ENCODE results near the gene VSX2. TPM values are rescaled to one million over a fixed set of nuclear protein-coding genes. Genes with fewer than 3 reads are reported as not detected.
A peak's percentile ranks its signal among the peaks of the same experiment; 100 is the strongest.

Gene VSX2
- total RNA-seq (2014; rRNA removed), result not detected in 2 replicates
- not detected for polyA plus RNA-seq (2012)

DNA sequence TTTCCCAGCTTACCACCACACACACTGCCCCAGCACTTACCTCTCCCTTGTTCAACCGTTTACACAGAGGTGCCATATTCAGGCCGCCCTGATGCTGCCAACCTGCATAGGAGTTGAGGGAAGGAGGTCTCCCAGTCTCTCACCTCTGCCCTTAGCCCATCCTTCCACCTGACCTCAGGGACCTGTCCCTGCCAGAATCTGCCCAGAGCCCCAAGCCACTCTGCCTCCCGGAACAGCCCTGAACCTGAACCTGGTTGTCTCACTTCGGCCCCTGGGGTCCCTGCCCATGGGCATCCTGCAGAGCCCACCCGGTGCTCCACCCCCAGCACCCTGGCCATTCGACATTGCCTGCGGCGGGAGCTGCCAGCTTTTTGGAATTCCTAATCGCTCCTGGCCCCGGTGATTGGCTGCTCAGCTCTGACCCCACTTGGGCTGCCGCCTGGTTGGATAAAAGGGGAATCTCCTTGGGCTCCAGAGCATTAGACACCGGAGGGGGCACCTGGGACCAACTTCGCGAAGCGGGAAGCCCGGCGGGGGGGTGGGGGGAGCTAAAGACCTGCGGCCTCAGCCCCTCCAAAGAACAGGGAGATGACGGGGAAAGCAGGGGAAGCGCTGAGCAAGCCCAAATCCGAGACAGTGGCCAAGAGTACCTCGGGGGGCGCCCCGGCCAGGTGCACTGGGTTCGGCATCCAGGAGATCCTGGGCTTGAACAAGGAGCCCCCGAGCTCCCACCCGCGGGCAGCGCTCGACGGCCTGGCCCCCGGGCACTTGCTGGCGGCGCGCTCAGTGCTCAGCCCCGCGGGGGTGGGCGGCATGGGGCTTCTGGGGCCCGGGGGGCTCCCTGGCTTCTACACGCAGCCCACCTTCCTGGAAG is at the start of gene VSX2:
Gene VSX2 (plus strand): TSS at position 476 of the 874 bp plus-strand sequence. CDS start 113 bp downstream, at position 589.
- no peak for DNase-seq (ENCODE audit: low read depth)

DNA sequence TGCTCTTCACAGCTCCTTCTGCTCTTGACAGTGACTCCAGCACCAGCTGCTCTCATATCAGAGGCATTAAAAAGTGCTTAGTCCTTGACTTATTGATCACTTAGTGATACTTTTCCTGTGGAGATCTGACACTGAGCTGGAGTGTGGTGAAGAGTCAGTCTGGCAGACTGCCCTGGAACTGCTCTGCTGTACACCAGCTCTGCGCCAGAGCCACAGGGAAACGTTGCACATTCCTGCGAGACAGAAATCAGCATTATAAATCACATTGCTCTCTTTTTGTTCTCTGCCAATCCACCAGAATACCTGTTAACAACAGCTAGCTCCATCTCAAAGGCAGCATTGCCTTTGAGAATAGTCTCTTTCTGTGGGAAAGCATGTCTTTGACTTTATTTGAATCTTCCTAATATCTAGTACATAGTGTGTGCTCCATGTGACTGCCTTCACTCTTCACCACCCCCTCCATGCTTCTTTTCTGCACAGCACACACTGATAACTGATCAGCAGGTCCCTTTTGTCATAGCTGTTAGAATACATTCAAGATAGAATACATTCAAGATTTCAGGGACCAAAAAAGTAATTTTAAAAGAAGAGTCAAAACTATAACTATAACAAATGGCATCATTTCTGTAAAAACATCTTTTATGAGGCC is 48.2 kb upstream of the VSX2 start:
- no peak for DNase-seq (ENCODE audit: low read depth)

DNA sequence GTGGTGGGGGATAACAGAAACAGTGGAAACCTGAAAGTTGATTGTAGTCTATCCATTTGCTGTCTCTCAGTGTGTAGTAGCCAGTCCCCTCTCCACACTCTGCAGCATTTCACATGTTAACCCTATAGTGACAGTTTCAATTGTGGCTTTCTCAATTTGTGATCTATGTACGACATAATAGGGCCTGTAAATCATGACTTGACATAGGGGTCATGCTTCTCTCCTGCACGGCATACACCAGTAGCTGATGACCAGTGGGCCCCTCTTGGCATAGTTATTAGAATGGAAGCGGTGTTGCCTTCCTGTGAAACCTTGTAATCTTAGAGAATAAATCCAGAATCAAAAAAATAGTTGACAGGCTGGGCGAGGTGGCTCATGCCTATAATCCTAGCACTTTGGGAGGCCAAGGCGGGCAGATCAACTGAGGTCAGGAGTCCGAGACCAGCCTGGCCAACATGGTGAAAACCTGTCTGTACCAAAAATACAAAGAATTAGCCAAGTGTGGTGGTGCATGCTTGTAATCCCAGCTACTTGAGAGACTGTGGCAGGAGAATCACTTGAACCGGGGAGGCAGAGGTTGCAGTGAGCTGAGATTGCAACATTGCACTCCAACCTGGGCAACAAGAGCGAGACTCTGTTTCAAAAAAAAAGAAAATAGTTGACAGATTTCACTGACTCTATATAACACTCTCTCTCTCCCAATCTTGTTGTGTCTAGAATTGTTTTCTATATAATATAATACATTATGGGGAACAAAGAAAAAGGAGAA is 44.6 kb upstream of the VSX2 start:
- no peak for DNase-seq (ENCODE audit: low read depth)

DNA sequence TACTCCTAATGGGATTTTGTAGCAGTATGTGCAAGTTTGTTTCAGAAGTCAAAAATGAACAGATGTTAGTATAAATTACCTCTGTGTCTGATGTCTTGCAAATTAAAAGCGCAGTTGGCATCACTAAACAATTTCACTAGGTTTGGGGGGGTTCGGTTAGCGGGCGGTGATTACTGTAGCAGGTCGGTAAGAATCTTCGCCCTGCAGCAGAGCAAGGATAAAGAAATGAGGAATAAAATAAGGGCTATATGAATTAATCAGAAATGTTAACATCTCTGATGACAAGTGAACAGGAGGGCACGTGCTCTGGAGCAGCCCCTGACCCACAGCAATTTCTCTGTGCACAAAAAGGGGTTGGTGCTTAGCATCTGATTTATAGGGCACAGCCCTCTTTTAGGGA is 43.6 kb upstream of the VSX2 start:
- no peak for DNase-seq (ENCODE audit: low read depth)

DNA sequence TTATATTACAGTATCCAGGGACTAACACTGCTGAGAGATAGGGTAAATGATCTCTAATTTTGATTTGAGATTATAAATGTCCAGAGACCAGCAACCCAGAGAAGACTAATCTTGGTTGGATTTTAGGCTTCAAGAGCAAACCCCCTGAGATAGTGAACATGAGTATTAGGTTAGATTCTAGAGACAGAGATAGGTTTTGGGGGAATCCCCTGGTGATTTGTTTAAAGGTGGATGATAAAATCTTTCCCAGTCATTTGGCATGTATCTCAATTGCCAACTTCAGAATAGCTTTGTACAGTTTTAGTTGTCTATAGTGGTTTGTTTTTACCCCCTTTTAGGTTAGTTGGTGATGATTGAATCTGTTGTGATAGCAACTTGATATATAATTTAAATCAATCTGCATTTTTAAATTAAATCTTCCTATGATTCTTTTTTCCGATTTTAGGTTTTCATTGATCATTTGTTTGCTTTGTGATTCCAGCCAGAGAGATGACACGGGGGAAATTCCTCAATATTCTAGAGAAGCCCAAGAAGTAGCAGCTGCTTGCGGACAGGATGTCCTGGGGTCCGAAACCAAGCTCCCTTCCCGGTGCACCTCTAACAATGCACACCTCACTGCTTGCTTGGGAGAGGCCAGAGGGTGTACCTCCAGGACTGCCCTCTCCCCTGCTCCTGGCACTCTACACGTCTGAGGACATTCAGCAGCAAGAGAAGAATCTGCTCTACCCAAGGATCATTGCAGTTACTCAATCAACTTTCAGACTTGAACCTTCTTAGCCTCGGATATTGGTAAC is 40.6 kb upstream of the VSX2 start:
- no peak for DNase-seq (ENCODE audit: low read depth)

DNA sequence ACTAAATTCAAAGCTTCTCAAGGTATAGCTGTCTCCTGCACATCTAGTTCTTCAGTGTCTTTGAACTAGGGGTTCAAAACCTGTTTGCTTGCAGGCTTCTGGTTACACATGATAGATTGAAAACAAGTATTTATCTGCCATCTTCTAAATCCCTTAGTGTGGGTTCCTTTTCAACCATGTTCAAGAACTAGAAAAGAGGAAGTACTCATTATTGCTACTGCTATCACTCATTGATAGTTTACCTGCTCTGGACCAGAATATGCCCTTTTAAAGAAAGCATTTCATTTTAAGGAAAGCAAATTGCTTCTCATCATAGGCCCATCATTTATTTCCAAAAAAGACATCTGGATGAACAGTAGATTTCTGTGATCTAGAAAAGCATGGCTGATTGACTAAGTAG is 37.1 kb upstream of the VSX2 start:
- DNase-seq (ENCODE audit: low read depth), result no peak

DNA sequence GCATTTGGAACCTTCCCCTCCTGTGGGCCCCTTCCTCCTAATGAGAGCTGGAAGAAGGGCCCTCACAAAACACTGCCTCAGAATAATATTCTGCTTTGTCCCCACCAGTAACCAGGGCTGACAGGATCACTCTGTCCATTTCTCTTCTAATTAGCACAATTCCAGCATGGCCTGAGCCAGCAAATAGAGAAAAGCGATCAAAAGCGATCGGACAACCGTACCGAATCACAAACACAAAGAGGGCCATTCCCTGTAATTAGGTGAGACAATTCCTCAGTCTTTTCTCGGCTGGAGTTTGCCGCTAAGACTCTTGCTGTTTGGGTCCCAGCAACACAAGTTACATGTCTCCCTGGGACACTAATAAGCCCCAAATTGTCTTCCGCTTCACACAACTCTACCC is 35.6 kb upstream of the VSX2 start:
- no peak for DNase-seq (ENCODE audit: low read depth)

DNA sequence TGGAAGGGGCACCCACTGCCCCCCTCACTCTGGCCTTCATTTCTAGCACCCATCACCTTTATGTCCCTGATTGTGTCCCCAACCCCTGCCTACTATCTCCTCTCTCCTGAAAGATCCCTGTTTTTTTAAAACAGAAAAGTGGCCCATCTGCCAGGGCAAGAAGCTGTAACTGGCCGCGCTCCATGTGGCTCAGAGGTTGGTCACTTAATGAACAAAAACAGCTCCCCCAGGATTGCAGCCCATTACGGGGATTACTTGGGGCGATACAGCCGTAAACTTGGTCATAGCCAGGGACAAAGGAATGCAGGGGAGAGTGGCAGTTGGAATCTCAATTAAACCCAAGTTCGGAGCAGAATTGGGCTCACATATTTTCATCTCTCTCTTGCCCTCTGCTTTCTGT is 34.8 kb upstream of the VSX2 start:
- DNase-seq (ENCODE audit: low read depth), result no peak

DNA sequence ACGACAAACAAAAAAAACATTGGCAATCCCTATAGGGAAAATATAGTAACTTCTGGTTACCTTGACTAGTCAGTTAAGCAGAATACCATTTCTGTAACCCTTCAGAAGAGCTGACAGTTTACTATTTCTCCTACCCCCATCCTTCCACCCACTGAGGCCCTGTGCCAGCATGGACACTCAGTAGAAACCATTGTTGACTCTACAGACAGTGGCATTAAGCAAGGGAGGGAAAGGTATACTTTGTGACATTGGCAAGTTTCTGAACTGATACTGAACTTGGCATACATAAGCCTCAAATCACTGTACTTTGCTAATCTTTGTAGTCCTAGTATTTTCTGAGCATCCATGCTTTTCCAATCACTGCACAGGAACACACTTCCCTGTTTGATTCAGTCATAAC is 33.4 kb upstream of the VSX2 start:
- no peak for DNase-seq (ENCODE audit: low read depth)

DNA sequence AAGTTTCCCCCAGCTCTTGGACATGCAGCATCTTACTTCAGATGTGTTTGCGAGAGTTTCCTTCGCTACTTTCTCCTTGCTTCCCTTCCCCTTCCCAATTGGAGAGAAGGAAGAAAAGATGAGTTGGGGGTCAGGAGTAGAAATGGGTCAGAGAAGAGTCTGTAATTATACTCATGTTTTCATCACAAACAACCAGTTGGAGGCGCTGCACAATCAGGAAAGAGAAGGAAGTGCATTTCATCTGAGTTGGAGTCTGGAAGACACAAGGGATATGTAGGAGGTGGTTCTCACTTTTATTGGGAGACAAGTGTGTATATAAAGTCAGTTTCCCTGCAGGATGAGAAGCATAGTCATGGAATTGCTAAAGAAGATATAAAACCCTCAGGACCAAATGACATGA is 31.3 kb upstream of the VSX2 start:
- DNase-seq (ENCODE audit: low read depth), result no peak

DNA sequence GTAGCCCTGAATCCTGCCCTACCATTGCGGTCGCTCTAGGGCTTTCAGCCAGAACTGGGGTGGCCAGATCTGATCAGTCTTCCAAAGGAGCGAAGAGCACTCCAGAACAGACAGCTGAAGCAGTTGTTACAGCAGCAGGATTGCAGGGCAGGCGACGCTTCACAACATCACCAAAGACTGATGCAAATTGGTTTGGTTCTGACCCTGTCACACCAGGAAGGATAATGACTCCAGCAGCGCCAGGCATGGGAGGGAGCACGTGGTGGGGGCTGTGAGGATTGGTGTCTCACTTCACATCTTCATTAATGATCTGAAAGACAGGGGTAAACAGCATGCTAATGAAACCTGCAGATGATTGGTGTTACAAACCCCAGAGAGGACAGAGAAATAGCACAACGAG is 30.6 kb upstream of the VSX2 start:
- DNase-seq (ENCODE audit: low read depth), result no peak

DNA sequence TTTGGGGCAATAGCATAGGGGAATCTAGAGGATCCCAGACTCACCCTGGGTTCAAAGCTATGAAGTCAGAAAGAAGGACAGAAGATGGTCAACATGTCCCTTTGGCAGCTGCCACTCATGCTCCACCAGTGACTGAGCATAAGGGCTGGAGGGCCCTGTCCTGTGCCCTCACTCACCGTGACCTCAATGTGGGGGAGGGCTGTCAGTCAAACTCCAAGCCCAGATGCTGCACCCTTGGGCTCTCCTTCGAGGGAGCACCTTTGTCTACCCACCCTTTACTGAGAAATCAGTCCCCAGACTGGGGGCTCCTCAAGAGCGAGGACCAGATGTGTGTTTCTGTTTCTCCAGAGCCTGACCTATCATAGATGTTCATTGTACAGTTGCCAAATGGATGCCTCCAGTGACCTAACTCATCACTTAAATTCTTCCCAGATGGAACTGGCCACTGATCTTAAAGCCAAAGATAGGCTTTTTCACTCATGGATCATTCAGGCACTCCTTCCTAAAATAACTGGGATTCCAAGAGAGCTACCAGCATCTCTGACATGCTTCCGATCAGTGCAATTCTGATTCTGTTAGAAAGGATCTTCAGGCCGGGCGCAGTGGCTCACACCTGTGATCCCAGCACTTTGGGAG is 27.2 kb upstream of the VSX2 start:
- DNase-seq (ENCODE audit: low read depth), result no peak

DNA sequence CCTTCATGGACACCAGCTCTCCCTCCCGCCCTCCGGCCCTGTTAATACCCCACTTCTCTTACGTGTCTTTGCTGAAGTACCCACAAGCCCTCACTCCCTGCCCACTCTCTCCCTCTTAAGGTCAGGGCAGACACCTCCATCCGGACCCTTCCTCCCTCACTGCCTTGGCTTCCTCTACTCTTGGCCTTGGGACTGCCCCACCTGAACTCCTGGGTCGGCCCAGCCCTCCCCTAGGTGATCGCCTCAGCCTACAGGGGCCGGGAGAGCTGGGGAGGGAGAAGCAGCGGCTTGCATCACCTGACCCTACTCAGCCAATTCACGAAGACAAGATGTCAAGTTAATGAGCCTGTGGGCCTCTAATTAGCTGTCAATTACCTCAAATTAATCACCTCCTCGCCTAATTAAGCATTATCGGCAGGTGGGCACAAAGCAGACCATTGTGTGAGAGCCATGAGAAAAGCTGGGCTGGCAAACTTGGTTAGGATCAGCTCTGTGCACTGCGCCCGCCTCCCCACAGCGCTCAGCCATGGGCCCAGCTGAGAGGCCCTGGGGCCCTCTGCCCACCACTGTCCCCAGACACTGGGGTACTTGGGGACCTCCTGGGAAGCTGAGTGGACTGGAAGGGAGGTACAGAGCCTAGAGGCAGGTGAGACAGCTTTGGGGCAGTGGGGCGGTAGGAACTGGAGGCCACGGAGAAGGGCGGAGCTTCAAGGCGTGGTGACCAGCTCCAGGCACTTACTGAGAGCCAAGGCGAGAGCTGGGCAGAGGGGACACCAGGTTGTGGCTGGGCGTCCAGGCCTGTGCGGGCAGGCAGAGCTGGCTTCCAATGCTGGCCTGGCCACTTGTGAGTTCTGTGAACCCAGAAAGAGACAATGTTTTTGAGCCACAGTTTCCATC is 25.1 kb upstream of the VSX2 start:
- no peak for DNase-seq (ENCODE audit: low read depth)

DNA sequence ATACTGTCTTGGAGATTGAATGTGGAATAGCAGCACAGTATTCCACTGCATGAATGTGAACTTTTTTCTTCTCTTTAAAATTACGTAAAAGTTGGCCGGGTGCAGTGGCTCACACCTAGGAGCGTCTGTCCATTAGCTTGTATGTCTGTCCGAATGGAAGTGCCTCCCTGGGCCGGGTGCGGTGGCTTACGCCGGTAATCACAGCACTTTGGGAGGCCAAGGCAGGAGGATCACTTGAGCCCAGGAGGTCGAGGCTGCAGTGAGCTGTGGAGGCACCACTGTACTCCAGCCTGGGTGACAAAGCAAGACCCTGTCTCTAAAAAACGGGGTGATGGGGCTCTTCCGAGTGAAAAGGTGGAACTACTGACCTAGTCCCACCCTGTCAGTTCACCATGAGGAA is 22.6 kb upstream of the VSX2 start:
- DNase-seq (ENCODE audit: low read depth), result no peak

DNA sequence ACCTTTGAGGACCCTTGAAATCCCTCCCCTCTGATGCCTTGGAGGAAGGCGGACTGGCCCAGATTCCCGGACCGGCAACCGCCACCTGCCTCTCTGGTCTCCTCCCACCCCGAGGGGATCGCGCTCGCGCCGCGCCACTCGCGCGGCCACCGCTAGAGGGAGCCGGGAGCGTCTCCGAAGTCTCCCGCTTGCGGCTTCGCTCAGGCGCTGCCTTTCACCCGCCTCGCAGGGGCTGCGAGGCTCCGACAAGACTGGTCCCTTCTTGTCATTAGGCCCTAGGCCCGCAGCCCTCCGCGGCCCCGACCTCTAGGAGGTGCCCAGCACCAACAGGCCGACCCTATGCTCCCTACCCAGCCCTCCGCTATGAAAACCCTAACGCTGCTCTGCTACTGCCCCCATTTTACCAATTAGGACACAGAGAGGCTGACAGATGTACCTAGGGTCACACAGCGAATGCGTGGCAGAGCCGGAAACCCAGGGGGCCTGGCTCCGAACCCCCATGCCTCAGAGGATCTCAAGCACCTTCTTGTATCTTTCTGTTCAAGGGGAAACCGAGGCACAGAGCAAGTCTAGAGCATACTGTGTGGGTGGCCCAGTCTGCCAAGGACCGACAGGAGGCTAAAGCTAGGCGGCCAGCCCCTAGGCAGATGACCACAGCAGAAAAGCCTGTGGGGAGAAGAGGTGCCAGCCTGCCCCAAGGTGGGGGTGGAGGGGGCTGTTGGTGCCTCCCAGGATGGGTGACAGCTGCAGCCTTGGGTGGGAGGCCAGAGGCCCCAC is 21.4 kb upstream of the VSX2 start:
- DNase-seq (ENCODE audit: low read depth), result peak; percentile 37

DNA sequence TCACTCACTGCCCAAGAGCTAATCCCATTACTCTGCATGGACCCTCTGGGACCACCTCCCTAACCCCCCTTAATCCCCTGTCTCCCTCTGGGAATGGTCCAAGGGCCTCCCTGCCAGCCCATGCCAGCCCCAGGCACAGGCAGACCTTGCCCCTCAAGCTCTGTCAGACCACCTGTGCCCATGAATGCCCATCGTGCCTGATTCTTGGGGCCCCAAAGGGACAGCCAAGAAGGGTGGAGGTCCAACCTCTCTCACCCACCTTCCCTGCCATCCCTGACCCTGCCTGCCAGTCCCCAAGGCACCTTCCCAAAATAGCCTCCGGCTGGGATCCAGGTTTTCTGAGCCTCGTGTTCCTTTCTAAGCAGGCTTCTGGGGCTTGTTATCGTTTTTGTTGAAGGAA is 20.8 kb upstream of the VSX2 start:
- no peak for DNase-seq (ENCODE audit: low read depth)

DNA sequence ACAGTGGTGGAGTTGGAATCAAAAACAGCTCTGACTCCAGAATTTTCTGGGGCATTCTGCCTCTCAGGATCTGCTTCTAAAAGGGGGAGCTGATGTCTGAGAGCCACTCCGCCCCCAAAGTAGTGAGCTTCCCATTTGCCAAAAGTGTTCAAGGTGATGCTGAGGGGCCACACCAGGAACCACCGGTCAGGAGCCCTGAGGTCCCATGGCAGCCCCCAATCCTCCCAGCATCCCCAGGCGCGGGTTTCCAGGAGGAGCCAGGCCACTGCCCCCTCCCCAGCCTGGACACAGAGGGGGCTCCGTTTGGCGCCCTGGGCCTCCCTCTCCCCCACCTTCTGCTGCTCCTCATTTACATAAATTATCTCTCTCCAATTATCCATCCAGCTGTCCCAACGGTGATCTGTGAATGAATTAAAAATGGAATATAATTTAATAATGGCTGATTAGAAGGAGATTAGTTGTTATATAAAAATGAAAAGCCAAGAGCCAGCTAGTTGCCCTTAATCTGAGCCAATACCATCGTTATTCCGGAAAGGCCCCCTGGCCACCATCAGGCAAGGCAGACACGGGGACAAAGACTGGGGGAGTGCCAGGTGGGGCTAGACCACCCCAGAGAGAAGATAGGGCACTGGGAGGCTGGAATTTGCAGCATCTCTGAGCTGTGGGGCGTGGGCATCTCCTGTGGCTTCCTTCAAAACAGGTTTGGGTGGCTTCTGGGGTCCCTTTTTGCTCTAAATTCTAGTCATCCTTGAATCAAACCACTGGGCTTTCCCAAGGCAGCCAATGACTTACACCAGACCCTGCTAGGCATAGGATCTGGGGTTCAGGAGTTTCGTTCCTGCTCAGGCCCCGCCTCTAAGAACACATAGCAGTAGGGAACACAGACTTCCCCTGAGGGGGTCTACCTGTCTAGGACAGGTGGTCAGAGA is 19.7 kb upstream of the VSX2 start:
- DNase-seq (ENCODE audit: low read depth), result no peak

DNA sequence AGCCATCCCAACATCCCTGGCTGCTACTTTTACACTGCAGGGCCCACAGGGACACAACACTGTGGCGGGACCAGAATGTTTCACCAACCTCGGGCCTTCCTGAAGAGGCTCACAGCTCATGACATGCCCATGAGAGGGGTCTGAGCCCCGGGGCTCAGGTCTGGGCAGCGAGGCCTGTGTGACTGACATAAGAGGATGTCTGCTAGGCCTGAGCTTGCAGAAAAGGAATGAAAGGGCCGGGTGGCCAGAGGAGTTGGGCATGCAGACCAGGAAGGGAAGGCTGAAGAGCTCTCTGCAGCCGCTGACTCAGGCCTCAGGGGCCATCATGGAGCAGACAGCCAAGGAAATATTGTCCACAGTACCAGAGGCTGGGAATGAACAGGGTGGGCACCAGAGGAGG is 18.3 kb upstream of the VSX2 start:
- no peak for DNase-seq (ENCODE audit: low read depth)
